WERI-Rb-1 (cell line): ENCODE data around the gene FBXL16.
"Not testable (repeated sequence)": the region's sequence is repeated elsewhere in the genome, so short reads cannot be mapped to it uniquely, and the experiment has no call there.

Source experiments
- DNase-seq: peaks from one replicate; pipeline ENCODE4 v3.0.0-alpha.2; 2020
- H3K27ac ChIP-seq: fragments of 250-450 bp; sonication (Bioruptor Pico); 2 replicates; pipeline ENCODE4 v1.5.1; 2020; ENCODE audit warnings: mild to moderate bottlenecking, moderate library complexity
- H3K27me3 ChIP-seq: fragments of 250-450 bp; sonication (Bioruptor Pico); 2 replicates; pipeline ENCODE4 v1.5.1; 2021; ENCODE audit warnings: mild to moderate bottlenecking, low read depth, moderate library complexity; ENCODE audit not compliant: insufficient read depth, severe bottlenecking
- H3K36me3 ChIP-seq: fragments of 250-450 bp; sonication (Bioruptor Pico); 2 replicates; pipeline ENCODE4 v1.5.1; 2020; ENCODE audit warnings: mild to moderate bottlenecking, moderate library complexity
- H3K4me3 ChIP-seq: 2 replicates; pipeline ENCODE4 v1.5.1; 2011; ENCODE audit warnings: low read depth, mild to moderate bottlenecking, control low read depth, low read length
- H3K9me3 ChIP-seq: fragments of 250-450 bp; sonication (Bioruptor Pico); 2 replicates; pipeline ENCODE4 v1.5.1; 2021; ENCODE audit warnings: mild to moderate bottlenecking, moderate library complexity; ENCODE audit not compliant: severe bottlenecking
- CTCF ChIP-seq: IDR thresholded peaks from 2 replicates; pipeline ENCODE4 v1.5.1; 2011; ENCODE audit warnings: low read depth, mild to moderate bottlenecking, control low read depth, inconsistent platforms, low read length

The FBXL16 gene

DNA sequence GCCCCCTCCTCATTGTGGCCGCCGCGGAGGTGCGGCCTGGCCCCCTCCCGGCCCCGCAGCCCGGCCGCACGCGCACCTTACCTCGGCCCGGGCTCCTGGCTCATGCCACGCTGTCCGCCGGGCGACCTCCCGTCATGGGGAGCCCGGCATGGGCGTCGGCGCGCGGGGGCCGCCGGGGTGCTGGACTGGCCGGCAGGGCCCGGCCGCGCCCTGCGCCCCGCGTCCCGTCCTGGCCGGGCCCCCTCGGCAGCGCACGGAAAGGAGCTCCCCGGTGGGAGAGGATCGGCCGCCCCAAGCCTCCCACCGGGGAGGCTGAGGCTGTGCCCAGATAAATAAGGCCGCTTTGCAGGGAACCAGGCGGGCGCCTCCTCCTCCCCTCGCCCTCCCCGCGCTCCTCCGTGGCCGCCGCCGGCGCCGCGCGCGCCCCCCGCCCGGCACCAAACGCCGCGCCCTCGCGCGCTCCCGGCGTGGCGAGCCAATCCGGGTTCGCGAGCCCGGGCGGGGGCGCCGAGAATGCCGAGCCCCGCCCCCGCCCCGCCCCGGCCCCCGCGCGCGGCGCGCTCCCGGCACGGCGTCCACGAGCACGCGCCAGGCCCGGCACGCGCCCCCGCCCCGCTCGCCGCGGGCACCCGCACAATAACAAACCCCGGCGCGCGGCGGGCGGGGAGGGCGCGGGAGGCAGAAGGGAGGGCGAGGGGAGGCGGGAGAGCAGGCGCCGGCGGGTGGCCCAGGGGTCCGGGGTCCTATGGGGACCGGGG lies at the start of gene FBXL16:
Gene FBXL16, minus strand, starts transcription at position 371 of the 758 bp plus-strand sequence. CDS start 8,396 bp downstream, outside the sequence.
- H3K9me3 ChIP-seq, result no peaks in the 10 kb centered on the region
- peaks cover 15% of the 10 kb centered on the region for H3K36me3 ChIP-seq
- peak within 1 kb of the TSS; percentile 88 for H3K4me3 ChIP-seq
- peak; percentile 71 for DNase-seq
- H3K27me3 ChIP-seq, result peaks cover 12% of the 10 kb centered on the region
- peak within 1 kb of the TSS; percentile 91 for H3K27ac ChIP-seq
- TF ChIP-seq CTCF, result no peak

- H3K27me3 ChIP-seq, result no peaks in the 10 kb centered on the region
- no peaks in the 10 kb centered on the region for H3K9me3 ChIP-seq
- TF ChIP-seq CTCF, result no peak
- DNase-seq, result no peak
- no peak overlapping the region for H3K4me3 ChIP-seq
- no peaks in the 10 kb centered on the region for H3K36me3 ChIP-seq
- no peak overlapping the region for H3K27ac ChIP-seq
Measured at GRCh38 chr16:754656-755055, 49.1 kb upstream of the FBXL16 start.

- H3K4me3 ChIP-seq, DNase-seq, H3K27ac ChIP-seq, H3K27me3 ChIP-seq, H3K36me3 ChIP-seq, H3K9me3 ChIP-seq: not testable (repeated sequence)
Measured at GRCh38 chr16:754121-754607, 48.6 kb upstream of the FBXL16 start.

DNA sequence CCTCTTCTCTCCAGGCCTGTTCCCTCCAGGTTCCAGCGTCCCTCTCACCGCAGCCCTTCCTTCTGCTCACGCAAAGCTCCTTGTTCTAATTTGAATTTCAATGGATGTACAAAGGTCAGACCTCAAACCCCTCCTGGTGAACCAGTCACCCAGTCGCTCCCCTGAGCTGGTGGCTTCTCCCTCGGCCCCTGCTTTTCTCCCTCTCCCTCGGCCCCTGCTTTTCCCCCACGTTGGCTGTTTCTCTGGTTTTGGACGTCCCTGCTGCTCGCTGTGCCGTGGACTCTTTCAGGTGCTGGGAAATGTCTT lies 46.4 kb upstream of the FBXL16 start:
- Histone ChIP-seq H3K9me3 (no peaks in the 10 kb centered on the region), H3K4me3 (peak overlapping the region; percentile 50), H3K36me3 (no peaks in the 10 kb centered on the region), H3K27me3 (no peaks in the 10 kb centered on the region), H3K27ac (peak overlapping the region; percentile 83)
- TF ChIP-seq CTCF, result no peak
- DNase-seq, result no peak

DNA sequence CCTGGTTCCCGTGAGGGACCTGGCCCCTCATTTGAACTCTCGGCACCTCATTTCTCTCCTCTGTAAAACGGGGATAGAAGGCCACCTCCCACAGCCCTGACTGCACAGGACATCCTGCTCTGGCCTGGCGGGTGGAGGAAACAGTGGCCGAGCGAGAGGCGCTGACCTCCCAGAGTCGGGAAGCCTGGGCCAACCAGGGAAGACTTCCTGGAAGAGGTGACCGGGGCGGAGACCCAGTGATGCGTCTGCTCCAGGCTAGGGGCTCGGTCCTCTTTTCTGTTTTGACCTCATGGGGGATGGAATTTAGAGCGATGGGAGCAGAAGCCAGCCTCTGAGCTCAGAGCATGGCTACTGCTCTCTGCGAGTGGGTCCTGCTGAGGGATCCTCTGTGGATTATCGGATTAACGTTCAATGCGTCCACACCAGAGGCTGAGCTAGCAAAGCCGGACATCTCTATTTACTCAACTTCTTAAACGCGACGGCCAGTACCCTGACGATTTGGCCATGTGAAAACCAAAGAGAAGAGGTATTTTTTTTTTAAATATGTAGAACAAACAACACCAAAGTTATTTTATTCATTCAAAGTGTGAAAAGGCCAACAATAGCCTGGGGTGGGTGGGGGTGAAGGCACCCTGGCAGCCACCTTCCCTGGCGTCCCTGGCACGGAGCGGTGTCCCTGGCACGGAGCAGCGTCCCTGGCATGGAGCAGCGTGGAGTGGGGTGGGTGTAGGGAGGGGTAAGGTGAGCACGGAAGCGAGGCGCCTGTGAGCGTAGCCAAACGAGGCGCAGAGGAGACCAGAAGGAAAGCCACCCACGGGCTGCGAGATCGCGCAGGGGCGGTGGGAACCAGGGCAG lies 45.8 kb upstream of the FBXL16 start:
- TF ChIP-seq CTCF, result no peak
- DNase-seq, result peak; percentile 83
- Histone ChIP-seq H3K27ac (peak overlapping the region; percentile 83), H3K27me3 (no peaks in the 10 kb centered on the region), H3K36me3 (no peaks in the 10 kb centered on the region), H3K9me3 (no peaks in the 10 kb centered on the region), H3K4me3 (peak overlapping the region; percentile 50)

- H3K27ac ChIP-seq, result no peak overlapping the region; the same call in 1 of the 2 replicates
- no peak overlapping the region for H3K4me3 ChIP-seq
- no peak for TF ChIP-seq CTCF
- H3K36me3 ChIP-seq, result no peaks in the 10 kb centered on the region
- H3K27me3 ChIP-seq, result no peaks in the 10 kb centered on the region
- no peak for DNase-seq
- no peaks in the 10 kb centered on the region for H3K9me3 ChIP-seq
Measured at GRCh38 chr16:750485-750884, 44.9 kb upstream of the FBXL16 start.
